ENCODE measurements around the gene PCDHGB6.

- TF ChIP-seq, protein P1, sequence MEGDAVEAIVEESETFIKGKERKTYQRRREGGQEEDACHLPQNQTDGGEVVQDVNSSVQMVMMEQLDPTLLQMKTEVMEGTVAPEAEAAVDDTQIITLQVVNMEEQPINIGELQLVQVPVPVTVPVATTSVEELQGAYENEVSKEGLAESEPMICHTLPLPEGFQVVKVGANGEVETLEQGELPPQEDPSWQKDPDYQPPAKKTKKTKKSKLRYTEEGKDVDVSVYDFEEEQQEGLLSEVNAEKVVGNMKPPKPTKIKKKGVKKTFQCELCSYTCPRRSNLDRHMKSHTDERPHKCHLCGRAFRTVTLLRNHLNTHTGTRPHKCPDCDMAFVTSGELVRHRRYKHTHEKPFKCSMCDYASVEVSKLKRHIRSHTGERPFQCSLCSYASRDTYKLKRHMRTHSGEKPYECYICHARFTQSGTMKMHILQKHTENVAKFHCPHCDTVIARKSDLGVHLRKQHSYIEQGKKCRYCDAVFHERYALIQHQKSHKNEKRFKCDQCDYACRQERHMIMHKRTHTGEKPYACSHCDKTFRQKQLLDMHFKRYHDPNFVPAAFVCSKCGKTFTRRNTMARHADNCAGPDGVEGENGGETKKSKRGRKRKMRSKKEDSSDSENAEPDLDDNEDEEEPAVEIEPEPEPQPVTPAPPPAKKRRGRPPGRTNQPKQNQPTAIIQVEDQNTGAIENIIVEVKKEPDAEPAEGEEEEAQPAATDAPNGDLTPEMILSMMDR (IDR thresholded peaks at IDR 0.05; ENCODE audit: insufficient read depth, low read length, poor library complexity, severe bottlenecking), result no peak
- TF ChIP-seq EZH2phosphoT487 (conservative IDR thresholded peaks at IDR 0.05; ENCODE audit: low read length), result no peak
Measured at GRCh38 chr5:141399555-141400258, 8.1 kb upstream of the PCDHGB6 start.

All from SU-DHL-6 (cell line).